OCI-LY1 (cell line): ENCODE data around the gene TRAPPC1.

Experiments
- CTCF ChIP-seq: fragments of 200-600 bp; sonication (generic), shearing (Covaris generic); IDR thresholded peaks from 2 replicates; pipeline ENCODE4 v1.5.1; 2017; ENCODE audit warnings: mild to moderate bottlenecking, antibody characterized with exemption, low read length, moderate library complexity, mixed read lengths
- EZH2 ChIP-seq: fragments of 200-600 bp; sonication (generic), shearing (Covaris generic); IDR thresholded peaks from 2 replicates; pipeline ENCODE4 v1.8.0; 2017; ENCODE audit warnings: borderline replicate concordance, mixed run types, mild to moderate bottlenecking, antibody characterized with exemption, low read length, moderate library complexity, mixed read lengths

DNA sequence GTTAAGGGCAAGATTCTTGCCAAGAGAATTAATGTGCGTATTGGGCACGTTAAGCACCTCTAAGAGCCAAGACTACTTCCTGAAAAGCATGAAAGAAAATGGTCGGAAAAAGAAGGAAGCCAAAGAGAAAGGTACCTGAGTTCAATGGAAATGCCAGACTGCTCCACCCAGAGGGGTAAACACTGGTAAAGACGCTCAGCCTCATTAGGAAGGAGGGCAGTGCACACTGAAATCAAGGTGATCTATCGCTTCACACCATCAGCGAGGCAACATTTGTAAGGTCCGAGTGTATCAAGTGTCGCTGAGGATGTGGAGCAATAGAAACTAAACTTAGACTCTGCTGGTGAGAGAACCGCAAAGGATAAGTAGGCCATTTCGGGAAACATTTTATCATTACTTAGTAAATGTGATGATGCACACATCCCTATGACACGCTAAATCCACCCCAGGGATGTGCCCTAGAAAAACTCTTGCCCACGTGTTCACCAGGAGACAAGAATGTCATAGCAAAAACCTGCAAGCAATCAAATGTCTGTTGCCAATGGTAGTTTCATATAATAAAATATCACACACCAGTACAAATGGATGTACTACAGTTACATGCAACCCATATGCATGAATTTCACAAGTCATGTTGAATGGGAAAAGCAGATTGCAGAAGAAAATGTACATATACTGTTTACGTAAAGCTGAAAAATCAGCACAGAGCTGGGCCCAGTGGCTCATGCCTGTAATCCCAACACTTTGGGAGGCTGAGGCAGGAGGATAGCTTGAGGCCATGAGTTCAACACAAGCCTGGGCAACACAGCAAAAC, 23.9 kb upstream of the TRAPPC1 start:
- TF ChIP-seq CTCF (no peak), EZH2 (no peak)
